Neural crest cell (in vitro differentiated cells): Measurements from ENCODE around the gene TMEM14C. TPM values are rescaled to one million over a fixed set of nuclear protein-coding genes. Genes with fewer than 3 reads are reported as not detected.
"Not testable (repeated sequence)": the region's sequence is repeated elsewhere in the genome, so short reads cannot be mapped to it uniquely, and the experiment has no call there.

Experiments
- DNase-seq: peaks from one replicate; pipeline ENCODE4 v3.0.0; 2021; ENCODE audit warnings: low read depth, mixed read lengths, low spot score
- H3K27ac Mint-ChIP-seq: one replicate; pipeline ENCODE4 v1.8.0; 2021; ENCODE audit warnings: mild to moderate bottlenecking, mixed read lengths; ENCODE audit not compliant: unreplicated experiment
- H3K27me3 Mint-ChIP-seq: 2 replicates; pipeline ENCODE4 v1.8.0; 2021; ENCODE audit warnings: low read depth, mild to moderate bottlenecking, mixed read lengths
- H3K36me3 Mint-ChIP-seq: 2 replicates; pipeline ENCODE4 v1.8.0; 2021; ENCODE audit warnings: low read depth, mild to moderate bottlenecking, mixed read lengths
- H3K4me1 Mint-ChIP-seq: 2 replicates; pipeline ENCODE4 v1.8.0; 2021; ENCODE audit warnings: mixed read lengths
- H3K4me3 Mint-ChIP-seq: one replicate; pipeline ENCODE4 v1.8.0; 2021; ENCODE audit warnings: mild to moderate bottlenecking, mixed read lengths
- H3K9me3 Mint-ChIP-seq: 2 replicates; pipeline ENCODE4 v1.8.0; 2021; ENCODE audit warnings: mixed read lengths
- total RNA-seq: library from RNA; stranded (reverse); gene quantifications from 2 replicates; pipeline ENCODE4 v1.2.1, GENCODE V29; 2021
- TF ChIP-seq, protein P1 (sequence below): fragments of 200-600 bp; sonication (generic); conservative IDR thresholded peaks from 2 replicates; pipeline ENCODE4 v1.5.0; 2021; ENCODE audit warnings: antibody characterized with exemption, mild to moderate bottlenecking

TMEM14C gene
- total RNA-seq, 1 donor from 2014 or later, result 90.5 TPM

DNA sequence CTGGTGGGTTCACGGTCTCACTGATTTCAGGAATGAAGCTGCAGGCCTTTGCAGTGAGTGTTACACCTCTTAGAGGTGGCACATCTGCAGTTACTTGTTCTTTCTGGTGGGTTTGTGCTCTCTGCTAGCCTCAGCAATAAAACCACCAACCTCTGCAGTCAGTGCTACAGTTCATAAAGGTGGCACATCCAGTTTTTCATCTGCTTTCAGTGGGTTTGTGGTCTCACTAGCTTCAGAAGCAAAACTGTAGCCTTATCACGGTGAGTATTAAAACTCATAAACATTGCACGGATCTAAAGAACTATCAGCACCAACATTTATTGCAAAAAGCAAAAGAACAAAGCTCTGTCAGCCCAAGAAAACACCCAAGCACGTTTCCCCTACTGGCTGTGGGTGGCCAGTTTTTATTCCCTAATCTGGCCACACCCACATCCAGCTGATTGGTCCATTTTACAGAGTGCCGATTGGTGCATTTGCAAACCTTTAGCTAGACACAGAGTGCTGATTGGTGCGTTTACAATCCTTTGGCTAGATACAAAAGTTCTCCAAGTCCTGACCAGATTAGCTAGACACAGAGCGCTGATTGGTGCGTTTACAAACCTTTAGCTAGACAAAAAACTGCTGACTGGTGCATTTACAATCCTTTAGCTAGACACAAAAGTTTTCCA, 3.4 kb upstream of the TMEM14C start:
- H3K4me3 Mint-ChIP-seq, result no peak overlapping the region
- TF ChIP-seq, protein P1, sequence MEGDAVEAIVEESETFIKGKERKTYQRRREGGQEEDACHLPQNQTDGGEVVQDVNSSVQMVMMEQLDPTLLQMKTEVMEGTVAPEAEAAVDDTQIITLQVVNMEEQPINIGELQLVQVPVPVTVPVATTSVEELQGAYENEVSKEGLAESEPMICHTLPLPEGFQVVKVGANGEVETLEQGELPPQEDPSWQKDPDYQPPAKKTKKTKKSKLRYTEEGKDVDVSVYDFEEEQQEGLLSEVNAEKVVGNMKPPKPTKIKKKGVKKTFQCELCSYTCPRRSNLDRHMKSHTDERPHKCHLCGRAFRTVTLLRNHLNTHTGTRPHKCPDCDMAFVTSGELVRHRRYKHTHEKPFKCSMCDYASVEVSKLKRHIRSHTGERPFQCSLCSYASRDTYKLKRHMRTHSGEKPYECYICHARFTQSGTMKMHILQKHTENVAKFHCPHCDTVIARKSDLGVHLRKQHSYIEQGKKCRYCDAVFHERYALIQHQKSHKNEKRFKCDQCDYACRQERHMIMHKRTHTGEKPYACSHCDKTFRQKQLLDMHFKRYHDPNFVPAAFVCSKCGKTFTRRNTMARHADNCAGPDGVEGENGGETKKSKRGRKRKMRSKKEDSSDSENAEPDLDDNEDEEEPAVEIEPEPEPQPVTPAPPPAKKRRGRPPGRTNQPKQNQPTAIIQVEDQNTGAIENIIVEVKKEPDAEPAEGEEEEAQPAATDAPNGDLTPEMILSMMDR, result no peak
- H3K9me3 Mint-ChIP-seq, result peaks cover 2% of the 10 kb centered on the region
- no peaks in the 10 kb centered on the region for H3K27me3 Mint-ChIP-seq
- no peak overlapping the region for H3K27ac Mint-ChIP-seq
- peaks cover 25% of the 10 kb centered on the region for H3K4me1 Mint-ChIP-seq
- DNase-seq, result no peak
- peaks cover 3% of the 10 kb centered on the region for H3K36me3 Mint-ChIP-seq

- Mint-ChIP-seq H3K27me3 (no peaks in the 10 kb centered on the region), H3K36me3 (peaks cover 3% of the 10 kb centered on the region), H3K4me3 (no peak overlapping the region), H3K4me1 (peaks cover 29% of the 10 kb centered on the region), H3K9me3 (peaks cover 2% of the 10 kb centered on the region), H3K27ac (no peak overlapping the region)
- TF ChIP-seq, protein P1, result no peak
- DNase-seq, result no peak
Observed at GRCh38 chr6:10719964-10720264, 3.0 kb upstream of the TMEM14C start.

DNA sequence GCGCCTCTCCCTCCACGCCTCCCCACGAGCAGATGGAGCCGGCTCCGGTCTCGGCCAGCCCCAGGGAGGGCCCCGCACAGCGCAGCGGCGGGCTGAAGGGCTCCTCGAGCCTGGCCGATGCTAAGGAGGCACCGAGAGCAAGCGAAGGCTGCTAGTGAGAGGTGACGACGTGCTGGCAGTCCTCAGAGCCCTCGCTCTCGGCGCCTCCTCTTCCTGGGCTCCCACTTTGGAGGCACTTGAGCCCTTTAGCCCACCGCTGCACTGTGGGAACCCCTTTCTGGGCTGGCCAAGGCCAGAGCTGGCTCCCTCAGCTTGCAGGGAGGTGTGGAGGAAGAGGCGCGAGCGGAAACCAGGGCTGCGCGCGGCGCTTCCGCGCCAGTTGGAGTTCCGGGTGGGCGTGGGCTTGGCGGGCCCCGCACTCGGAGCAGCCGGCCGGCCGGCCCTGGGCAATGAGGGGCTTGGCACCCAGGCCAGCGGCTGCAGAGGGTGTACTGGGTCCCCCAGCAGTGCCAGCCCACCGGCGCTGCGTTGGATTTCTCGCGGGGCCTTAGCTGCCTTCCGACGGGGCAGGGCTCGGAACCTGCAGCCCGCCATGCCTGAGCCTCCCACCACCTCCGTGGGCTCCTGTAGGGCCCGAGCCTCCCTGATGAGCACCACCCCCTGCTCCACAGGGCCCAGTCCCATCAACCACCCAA, 2.5 kb upstream of the TMEM14C start:
- Mint-ChIP-seq H3K36me3 (peaks cover 3% of the 10 kb centered on the region), H3K4me3 (no peak overlapping the region), H3K4me1 (peaks cover 34% of the 10 kb centered on the region), H3K27ac (no peak overlapping the region), H3K9me3 (peaks cover 2% of the 10 kb centered on the region), H3K27me3 (no peaks in the 10 kb centered on the region)
- DNase-seq, result no peak
- TF ChIP-seq, protein P1, result no peak

DNA sequence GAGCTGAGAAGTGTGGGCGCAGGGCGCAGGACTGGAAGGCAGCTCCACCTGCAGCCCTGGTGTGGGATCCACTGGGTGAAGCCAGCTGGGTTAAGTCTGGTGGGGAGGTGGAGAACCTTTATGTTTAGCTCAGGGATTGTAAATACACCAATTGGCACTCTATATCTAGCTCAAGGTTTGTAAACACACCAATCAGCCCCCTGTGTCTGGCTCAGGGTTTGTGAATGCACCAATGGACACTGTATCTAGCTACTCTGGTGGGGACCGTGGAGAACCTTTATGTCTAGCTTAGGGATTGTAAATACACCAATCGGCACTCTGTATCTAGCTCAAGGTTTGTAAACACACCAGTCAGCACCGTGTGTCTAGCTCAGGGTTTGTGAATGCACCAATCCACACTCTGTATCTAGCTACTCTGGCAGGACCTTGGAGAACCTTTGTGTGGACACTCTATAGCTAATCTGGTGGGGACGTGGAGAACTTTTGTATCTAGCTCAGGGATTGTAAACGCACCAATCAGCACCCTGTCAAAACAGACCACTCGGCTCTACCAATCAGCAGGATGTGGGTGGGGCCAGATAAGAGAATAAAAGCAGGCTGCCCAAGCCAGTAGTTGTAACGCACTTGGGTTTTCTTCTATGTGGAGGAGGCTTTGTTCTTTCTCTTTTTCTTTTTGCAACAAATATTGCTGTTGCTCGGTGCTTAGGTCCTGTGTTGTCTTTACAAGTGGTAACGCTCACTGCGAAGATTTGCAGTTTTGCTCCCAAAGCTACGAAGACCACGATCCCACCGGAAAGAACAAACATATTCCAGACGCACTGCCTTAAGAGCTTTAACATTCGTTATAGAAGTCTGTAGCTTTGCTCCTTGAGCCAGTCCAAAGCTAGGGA, 1.7 kb upstream of the TMEM14C start:
- DNase-seq, H3K9me3 Mint-ChIP-seq, H3K27me3 Mint-ChIP-seq, H3K36me3 Mint-ChIP-seq: not testable (repeated sequence)
- H3K4me3 Mint-ChIP-seq, result peak overlapping the region; percentile 98
- peak overlapping the region; percentile 68 for H3K27ac Mint-ChIP-seq
- peaks cover 38% of the 10 kb centered on the region for H3K4me1 Mint-ChIP-seq

- H3K27me3 Mint-ChIP-seq, result no peaks in the 10 kb centered on the region
- H3K4me3 Mint-ChIP-seq, result peak overlapping the region; percentile 98
- H3K36me3 Mint-ChIP-seq, result peaks cover 4% of the 10 kb centered on the region
- peaks cover 2% of the 10 kb centered on the region for H3K9me3 Mint-ChIP-seq
- peaks cover 38% of the 10 kb centered on the region for H3K4me1 Mint-ChIP-seq
- peak overlapping the region; percentile 68 for H3K27ac Mint-ChIP-seq
- TF ChIP-seq, protein P1, result no peak
- DNase-seq, result no peak
Observed at GRCh38 chr6:10721850-10722569, 860 bp upstream of the TMEM14C start.
